ENCODE results near the gene MAP2K6.

MAP2K6 gene

GRCh38 chr17:69455040-69455439 lies 40.5 kb downstream of the MAP2K6 start:
- Histone ChIP-seq H3K9me3 (no peaks in the 10 kb centered on the region), H3K27me3 (no peaks in the 10 kb centered on the region), H3K4me1 (ENCODE audit: control insufficient read depth in 1 of 2, insufficient read depth in 1 of 2, low read depth in 1 of 2, low read length in 1 of 2) (no peaks in the 10 kb centered on the region), H3K36me3 (no peaks in the 10 kb centered on the region), H3K4me3 (ENCODE audit: low read depth in 1 of 2, low read length in 1 of 2) (no peak overlapping the region), H3K27ac (no peak overlapping the region)
- TF ChIP-seq CTCF (IDR thresholded peaks at IDR 0.05), result no peak

DNA sequence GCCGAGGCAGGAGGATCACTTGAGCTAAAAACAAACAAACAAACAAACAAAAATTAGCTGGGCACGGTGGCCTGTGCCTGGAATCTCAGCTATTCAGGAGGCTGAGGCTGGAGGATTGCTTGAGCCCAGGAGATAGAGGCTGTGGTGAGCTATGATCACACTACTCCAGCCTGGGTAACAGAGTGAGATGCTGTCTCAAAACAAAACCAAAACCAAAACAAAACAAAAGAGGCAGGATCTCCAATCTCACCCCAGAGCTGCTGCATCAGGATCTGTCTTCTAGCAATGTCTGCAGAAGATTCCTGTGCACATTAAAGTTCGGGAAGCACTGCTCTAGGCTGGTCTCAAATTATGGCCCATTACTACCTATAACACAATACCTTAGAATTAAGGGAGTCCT lies 43.1 kb downstream of the MAP2K6 start:
- TF ChIP-seq CTCF (IDR thresholded peaks at IDR 0.05), result no peak
- no peak overlapping the region for H3K27ac ChIP-seq
- no peaks in the 10 kb centered on the region for H3K9me3 ChIP-seq
- H3K36me3 ChIP-seq, result no peaks in the 10 kb centered on the region
- H3K4me1 ChIP-seq (ENCODE audit: control insufficient read depth in 1 of 2, insufficient read depth in 1 of 2, low read depth in 1 of 2, low read length in 1 of 2), result no peaks in the 10 kb centered on the region
- H3K27me3 ChIP-seq, result no peaks in the 10 kb centered on the region
- H3K4me3 ChIP-seq (ENCODE audit: low read depth in 1 of 2, low read length in 1 of 2), result no peak overlapping the region

DNA sequence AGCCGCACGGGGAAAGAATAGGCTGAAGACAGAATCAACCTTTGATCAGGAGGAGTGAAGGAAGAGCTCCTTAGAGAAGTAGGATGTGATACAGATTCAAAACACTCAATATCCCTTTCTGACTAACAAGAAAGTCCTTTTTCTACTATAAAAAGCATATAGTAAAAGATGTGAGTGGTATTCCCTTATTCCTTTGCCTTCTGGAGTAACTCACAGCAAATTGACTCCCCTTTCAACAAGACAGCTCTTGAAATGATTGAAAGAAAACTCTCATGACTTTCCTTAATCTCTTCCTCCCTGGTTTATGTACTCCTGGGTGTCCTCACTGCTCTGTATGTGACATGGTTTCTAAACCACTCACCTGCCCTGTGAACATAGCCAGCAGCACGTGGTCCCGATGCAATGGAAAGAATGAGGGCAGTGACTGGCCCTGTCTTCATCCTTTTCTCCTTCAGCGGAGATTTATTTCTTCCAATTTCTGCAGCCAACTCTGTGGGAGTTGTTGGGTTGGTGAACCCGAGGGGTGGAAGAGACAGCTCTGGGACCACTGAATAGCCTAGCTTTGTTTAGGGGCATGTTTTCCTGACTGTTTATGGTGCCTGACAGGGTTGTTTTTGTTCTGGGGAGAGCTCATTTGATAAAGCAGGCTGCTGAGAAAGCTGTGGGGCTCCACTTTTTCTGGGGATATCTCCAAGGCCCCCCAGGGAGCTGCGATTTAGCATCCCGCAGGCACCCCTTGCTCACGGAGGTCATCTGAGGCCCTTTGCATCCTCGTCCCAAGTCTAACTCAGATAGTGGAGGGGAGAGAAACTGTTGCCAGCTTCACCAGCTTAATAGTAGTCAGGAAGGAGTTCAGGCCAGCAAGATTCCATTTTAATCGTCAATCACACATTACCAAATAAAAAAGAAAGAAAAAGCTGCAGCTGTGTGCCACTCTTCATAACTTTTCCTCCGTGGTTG lies 46.7 kb downstream of the MAP2K6 start:
- no peaks in the 10 kb centered on the region for H3K27me3 ChIP-seq
- no peak overlapping the region for H3K4me3 ChIP-seq (ENCODE audit: low read depth in 1 of 2, low read length in 1 of 2)

GRCh38 chr17:69461951-69462369 lies 47.5 kb downstream of the MAP2K6 start:
- Histone ChIP-seq H3K9me3 (no peaks in the 10 kb centered on the region), H3K27ac (no peak overlapping the region), H3K4me1 (ENCODE audit: control insufficient read depth in 1 of 2, insufficient read depth in 1 of 2, low read depth in 1 of 2, low read length in 1 of 2) (no peaks in the 10 kb centered on the region), H3K4me3 (ENCODE audit: low read depth in 1 of 2, low read length in 1 of 2) (no peak overlapping the region), H3K27me3 (no peaks in the 10 kb centered on the region), H3K36me3 (no peaks in the 10 kb centered on the region)
- TF ChIP-seq CTCF (IDR thresholded peaks at IDR 0.05), result no peak

More for the DNA sequence above, 46.7 kb downstream of the MAP2K6 start:
- Histone ChIP-seq H3K4me1 (ENCODE audit: control insufficient read depth in 1 of 2, insufficient read depth in 1 of 2, low read depth in 1 of 2, low read length in 1 of 2) (no peaks in the 10 kb centered on the region), H3K27ac (no peak overlapping the region), H3K9me3 (no peaks in the 10 kb centered on the region), H3K36me3 (no peaks in the 10 kb centered on the region)
- no peak for TF ChIP-seq CTCF (IDR thresholded peaks at IDR 0.05)

DNA sequence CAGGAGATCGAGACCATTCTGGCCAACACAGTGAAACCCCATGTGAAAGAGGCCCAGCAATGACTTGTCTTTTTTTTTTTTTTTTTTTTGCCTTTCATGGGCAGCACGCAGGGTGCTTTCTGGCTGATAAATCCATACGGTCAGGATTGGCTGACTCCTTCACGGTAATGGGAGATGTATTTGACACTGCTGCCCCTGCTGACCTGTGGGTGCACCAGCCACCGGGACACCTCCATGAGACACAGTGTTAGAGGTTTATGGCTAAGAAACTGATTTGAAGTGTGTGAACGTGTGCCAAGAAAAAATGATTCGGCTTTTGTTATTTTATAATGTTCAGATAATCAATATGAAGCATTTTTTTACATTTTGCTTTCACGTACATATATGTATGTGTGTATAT lies 48.4 kb downstream of the MAP2K6 start:
- no peaks in the 10 kb centered on the region for H3K4me1 ChIP-seq (ENCODE audit: control insufficient read depth in 1 of 2, insufficient read depth in 1 of 2, low read depth in 1 of 2, low read length in 1 of 2)
- no peaks in the 10 kb centered on the region for H3K27me3 ChIP-seq
- H3K27ac ChIP-seq, result no peak overlapping the region
- no peaks in the 10 kb centered on the region for H3K9me3 ChIP-seq
- no peak overlapping the region for H3K4me3 ChIP-seq (ENCODE audit: low read depth in 1 of 2, low read length in 1 of 2)
- no peak for TF ChIP-seq CTCF (IDR thresholded peaks at IDR 0.05)
- H3K36me3 ChIP-seq, result no peaks in the 10 kb centered on the region

Data from neutrophil (primary cell).